ENCODE data around the gene ZBTB21.
"Not testable (repeated sequence)": the region's sequence is repeated elsewhere in the genome, so short reads cannot be mapped to it uniquely, and the experiment has no call there.

ZBTB21 gene

DNA sequence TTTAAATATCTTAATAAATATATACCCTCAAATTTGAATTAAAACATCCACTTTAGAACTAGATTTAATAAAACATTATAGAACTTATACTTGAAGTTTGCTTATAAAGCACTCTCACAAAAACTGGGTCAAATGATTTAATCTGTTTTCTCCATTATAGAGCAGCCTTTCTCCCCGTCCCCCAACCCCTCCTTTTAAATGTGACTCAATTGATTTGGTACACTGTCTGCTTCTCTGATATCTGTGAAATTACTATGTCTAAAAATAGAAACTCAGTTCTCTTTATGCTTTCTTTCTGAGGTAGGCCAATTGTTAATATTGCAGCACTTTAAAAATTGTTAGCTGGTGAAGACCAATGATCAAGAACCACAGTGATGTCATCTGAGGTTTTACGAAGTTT is 6.9 kb upstream of the ZBTB21 start:
- no peak for DNase-seq

DNA sequence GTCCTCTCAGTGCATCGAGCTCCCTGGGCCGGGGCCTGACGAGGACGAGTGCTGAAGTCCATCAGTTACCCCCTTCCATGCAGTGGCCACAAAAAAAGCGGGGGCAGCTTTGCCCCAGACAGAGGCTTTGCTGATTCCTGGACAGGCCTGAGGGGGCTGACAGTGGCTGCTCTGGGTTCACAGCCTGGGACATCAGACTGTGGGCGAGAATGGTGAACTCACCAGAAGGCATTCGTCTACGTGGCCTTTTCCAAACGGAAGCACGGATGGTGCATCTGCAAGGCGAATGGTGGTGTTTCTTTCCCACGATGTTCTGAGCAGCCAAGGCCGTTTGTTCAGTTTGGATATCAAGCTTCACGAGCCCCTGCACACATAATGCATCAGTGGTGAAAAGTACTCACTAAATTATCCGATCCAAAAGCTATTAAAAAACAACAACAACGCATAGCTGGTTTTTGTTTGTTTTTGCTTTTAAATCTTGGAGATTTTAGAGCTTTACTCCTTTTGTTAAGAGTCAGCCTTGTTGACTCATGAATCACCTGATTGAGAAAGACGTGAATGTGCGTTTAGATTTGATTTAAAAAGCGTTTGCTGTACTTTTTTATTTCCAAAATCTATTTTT is 6.3 kb upstream of the ZBTB21 start:
- no peak for DNase-seq

DNA sequence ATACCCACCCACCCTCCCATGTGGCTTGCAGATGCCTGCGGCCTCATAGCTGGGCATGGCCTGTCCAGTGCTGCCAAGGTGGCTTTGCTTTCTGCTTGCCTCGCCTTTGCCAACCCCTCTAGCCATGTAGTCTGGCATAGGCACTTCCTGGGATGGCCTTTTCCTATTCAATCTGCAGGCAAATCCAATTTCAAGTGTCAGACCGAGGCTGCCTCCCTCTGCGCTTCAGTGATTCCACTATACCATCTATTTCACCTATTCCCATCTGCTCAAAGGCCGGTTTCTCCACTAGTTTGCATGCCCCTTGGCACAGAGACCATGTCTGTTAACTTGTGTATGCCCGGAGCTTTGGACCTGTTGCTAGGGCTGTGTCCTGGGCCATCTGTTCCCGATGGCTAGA is 3.8 kb upstream of the ZBTB21 start:
- no peak for DNase-seq

DNA sequence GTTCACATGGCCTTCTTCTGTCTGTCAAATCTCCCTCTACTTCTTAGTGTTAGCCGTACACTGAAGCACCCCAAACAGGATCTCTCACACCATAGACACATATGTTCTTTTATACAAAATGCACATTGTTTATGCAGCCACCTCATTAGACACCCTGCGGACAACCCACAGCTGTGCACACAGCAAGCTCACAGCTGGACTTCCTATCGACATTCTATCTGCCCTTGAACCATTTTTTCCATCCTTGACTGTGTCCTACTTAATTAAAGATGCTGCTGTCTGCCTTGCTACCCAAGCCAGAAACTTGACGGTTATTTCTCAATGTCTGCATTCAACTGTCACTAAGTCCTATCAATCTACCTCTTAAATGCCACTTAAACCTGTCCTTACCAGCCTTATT is 3.2 kb upstream of the ZBTB21 start:
- no peak for DNase-seq

GRCh38 chr21:42012763-42013329 is 2.7 kb upstream of the ZBTB21 start:
- no peak for DNase-seq

GRCh38 chr21:42012344-42012743 is 2.2 kb upstream of the ZBTB21 start:
- no peak for DNase-seq

DNA sequence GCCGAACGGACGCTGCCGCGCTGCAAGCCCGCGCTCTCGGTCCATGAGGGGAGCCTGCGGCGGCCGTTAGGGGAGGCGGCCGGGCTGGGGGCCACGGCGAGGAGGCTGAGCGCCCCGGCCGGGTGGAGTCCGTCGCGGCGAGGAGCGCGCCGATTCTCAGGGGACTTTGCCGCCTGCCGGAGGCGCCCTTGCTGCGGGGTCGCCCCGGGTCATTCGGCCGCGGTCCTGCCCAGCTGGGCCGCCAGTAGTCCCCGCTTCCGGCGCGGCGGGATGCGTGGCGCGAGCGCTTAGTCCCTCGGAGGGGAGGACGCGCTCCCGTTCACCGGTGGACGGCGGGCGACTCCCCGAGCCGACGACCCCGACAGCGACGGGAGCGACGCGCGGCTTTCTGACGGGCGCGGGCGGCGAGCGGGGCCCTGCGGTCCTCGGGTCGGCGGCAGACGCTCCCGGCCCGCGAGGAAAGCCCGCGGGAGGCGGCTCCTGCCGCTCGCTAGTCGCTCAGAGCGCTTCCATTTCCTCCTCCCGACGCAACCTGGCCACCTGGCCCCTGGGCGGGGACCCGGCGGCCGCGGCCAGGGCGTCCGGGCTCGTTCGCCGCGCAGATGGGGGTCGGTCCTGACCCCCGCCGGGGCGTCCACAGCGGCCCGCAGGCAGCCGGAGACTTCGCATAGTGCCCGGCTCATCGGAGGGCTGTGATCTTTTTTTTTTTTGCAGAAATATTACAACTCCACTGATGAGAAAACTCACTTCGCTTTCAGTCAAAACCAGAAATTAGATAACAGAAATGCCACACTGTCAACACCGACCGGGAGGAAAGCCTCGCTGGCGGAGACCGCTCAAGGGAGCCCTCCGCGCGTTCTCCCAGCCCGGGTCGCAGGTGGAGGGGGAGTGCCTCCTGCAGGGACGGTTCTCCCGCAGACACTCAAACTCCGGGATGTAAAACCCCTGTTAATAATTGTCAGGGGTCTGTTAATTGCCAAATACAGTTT is 641 bp upstream of the ZBTB21 start:
- DNase-seq: peak; percentile 6

DNA sequence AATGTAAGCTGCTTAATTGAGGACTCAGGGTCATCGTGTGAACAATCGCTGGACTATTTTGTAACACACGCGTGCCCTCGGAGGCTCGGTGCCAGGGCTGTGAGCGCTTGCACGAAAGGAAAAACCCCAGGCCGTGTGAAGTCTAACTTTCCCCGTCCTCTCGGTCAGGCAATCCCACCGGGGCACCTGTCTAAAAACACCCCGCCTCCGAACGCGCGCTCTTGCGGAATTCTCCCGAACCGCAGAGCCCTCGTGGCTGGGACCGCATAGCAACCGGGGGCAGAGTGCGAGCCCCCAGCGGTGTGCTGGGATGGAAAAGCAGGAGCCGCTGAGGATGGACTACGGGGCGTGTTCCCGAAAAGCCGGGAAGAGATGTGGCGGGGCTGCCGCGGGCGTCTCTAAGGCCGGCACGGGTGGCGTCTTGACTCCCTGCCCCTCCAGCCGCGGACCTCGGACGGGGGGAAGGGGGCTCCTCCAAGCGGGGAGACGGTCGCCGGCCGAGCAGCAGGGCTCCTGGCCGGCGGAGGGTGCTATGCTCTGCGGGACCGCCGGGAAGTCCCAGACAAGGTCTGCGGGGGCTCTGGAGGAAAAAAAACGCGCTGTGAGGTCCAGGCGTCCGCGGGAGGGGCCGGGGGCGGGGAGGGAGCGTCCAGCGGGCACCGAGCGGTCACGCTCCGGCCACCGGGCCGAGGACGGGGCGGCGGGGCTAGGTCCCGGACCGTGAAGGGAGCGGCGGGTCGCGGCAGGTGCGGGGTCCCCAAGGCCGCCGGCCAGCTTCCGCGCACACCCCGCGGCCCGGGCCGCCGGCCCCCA is 936 bp downstream of the ZBTB21 start:
- peak; percentile 29 for DNase-seq

DNA sequence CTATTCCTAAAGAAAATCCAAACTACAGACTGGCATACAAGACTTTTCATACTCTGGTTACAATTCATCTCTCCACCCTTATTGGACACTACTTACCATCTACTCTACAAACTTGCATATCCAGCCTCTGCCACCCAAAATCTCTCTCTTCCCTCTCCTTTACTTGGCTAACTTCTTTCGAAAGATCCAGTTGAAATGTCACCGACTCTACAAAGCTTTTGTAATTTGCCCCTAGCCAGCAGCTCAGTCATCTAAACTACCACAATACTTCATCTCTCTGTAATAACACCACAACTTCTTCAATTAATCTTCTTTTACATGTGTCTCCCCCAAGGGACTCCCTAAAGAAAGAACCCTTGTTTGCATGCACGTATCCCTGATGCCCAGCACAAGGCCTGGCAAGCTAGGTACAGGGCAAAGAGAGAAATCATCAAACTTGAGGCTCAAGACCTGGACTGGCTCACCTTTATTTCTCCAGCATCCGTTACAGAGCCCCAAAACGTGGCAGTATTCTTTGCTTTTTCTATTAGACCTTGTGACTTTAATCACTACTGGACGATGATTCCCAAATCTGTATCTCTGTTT is 2.7 kb downstream of the ZBTB21 start:
- no peak for DNase-seq

- no peak for DNase-seq
Measured at GRCh38 chr21:42006765-42007164, 3.4 kb downstream of the ZBTB21 start.

GRCh38 chr21:42004406-42005199 is 5.6 kb downstream of the ZBTB21 start:
- no peak for DNase-seq

- DNase-seq: no peak
Measured at GRCh38 chr21:42003051-42003461, 7.1 kb downstream of the ZBTB21 start.

DNA sequence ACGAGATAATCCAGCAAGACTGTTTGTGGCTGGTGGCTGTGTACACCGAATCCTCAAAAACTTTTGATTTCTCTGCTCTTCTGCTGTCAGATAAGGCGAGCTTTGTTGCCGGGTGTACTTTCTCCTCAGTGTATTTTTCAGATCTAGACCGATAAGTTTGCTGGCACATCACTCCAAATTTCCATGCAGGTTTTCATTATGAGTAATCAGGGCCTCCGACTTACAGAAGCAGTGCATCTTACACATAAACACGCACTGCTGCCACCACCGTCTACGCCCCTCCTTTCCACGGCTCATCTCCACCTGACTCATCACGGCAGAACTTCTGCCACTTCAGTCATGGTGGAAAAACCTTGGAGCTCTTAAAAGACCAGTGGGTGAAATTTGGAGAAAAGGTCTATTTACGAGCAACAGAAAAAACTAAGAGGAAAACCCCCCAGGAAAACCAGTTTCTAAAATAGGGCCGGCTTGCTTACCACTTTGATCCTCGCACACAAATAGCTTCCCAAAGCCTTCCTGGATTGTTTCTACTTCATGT is 7.7 kb downstream of the ZBTB21 start:
- DNase-seq: no peak

DNA sequence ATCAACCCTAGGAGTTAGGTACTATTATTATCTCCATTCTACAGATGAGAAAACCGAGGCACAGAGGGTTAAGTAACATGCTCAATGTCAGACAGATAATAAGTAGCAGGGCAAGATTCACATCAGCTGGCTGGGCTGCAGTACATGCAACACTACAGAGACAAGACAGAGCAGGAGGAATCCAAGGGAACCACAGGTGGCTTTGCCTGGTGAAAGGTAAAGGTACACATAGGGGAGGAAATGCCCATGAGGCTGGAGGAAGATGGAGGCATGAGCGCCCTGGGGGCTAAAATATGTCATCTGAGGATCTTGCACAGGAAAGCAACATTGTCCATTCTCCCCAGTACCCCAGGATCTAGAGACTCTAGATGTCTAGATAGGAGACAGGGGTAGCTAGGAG is 8.4 kb downstream of the ZBTB21 start:
- no peak for DNase-seq

DNA sequence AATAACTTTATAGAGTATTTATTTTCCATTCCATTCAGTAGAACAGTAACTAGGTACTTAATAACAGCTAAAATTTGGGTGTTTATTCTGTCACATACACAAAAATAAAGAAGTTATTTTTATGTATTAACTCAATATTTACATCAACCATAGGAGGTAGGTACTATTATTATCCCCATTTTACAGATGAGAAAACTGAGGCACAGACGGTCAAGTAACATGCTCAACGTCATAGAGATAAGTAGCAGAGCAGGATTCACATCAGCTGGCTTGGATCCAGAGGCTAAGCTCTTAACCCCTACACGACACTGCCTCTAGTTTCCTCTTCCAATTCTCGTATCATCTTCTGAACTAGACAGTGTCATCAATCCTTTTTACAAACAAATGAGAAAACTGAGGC is 9.3 kb downstream of the ZBTB21 start:
- DNase-seq: no peak

DNA sequence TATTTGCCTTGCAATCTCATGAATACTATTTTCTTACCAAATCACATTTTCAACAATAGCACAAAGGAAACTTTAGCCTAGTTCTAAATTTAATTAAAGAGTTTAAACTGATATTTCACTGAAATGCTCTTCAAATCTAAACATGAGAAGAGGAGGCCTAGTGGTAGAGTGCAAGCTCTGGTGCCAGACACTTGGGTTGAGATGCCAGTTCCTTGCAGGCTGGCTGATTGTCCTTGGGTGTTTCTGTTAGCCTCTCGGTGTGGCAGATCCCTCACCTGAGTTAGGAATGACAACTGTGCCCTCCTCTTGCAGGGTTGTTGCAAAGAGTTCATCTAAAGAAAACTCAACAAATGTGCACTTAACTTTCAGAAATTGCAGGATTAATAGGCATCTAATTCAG is 12.5 kb downstream of the ZBTB21 start:
- DNase-seq: no peak

DNA sequence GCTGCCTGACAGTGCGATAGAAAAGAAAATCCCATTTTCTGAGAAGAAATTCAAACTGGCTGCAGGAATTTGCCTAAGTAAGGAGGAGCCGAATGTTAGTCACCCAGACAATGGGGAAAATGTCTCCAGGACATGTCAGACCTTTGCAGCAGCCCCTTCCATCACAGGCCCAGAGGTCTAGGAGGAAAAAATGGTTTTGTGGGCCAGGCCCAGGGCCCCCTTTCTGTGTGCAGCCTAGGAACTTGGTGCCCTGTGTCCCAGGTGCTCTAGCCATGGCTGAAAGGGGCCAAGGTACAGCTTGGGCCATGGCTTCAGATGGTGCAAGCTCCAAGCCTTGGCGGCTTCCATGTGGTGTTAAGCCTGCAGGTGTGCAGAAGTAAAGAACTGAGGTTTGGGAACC is 14.6 kb downstream of the ZBTB21 start:
- no peak for DNase-seq

DNA sequence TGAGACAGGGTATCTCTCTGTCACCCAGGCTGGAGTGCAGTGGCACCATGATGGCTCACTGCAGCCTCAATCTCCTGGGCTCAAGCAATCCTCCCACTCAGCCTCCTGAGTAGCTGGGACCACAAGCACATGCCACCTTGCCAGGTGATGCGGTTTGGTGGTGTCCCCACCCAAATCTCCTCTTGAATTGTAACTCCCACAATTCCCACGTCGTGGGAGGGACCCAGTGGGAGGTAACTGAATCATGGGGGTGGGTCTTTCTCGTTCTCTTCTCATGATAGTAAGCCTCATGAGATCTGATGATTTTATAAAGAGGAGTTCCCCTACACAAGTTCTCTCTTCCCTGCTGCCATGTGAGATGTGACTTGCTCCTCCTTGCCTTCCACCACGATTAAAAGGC is 15.5 kb downstream of the ZBTB21 start:
- not testable (repeated sequence) for DNase-seq

- no peak for DNase-seq
Measured at GRCh38 chr21:41993744-41994143, 16.4 kb downstream of the ZBTB21 start.

DNA sequence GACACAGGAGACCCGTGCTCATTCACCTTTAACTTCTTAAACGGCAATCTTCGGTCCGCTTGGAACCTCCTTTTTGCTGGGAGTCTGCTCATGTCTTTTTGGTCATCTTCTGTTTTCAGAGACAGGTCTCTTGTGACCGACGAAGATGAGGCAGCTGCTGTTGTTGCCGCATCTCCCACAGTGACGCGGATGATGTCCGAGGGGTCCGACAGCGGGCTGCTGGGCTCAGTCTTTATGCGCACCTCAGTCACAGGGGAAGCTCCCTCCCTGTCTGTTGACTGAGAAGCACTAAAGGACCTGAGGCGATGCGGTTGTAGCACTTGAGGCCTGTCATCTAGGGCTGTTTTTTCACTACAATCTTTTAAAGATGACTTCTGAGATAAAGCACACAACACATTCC is 17.6 kb downstream of the ZBTB21 start:
- DNase-seq: no peak

DNA sequence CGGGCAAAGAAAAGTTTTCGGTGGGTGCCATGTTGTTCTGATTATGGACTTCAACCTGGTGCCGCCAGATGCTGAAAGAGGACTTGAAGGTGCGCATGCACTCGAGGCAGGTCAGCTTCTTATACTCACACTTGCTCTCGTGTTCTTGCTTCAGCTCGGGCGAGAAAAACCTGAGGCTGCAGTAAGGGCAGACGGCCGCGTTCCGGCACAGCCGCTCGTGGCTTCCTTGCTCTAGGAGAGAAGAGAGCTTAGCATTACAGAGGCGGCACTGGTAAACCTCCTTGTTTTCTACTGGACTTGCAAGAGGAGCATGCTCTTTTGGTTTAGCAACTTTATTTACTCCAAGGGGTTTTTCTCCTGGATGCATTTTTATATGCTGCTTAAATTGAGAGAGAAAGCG is 18.5 kb downstream of the ZBTB21 start:
- no peak for DNase-seq

DNA sequence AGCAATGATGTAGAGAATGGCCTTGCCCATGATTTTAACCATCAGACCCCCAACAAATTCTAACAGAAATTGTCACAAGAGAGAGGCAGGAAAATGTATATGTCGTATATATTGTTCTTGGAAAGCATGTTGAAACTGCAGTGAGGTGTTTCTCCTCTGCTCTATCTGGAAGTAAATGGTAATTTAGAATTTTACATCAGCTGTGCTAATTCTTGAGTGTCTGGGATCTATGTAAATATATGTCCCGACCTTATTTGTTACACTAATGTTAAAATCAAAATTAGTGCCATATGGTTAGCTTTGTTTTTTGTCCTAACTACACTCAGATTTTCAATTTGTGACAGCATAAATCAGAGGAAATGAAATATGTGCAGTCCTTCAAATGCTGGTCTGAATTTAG is 20.5 kb downstream of the ZBTB21 start:
- no peak for DNase-seq

All from T-helper 9 cell (primary cell).